H9 (cell line): ENCODE results near the gene TRPV4. TPM values are rescaled to one million over a fixed set of nuclear protein-coding genes. Genes with fewer than 3 reads are reported as not detected.

Source experiments
- DNase-seq: peaks from one replicate; pipeline ENCODE4 v3.0.0-alpha.2; 2017
- H2AFZ ChIP-seq: one replicate; pipeline ENCODE4 v1.6.1; 2013; ENCODE audit warnings: mild to moderate bottlenecking, low read length, control low read depth, moderate library complexity
- H2AK5ac ChIP-seq: 2 replicates; pipeline ENCODE4 v1.6.1; 2013; ENCODE audit warnings: low read length, control low read depth, mixed read lengths; ENCODE audit not compliant: insufficient read length
- H2BK120ac ChIP-seq: one replicate; pipeline ENCODE4 v1.6.1; 2013; ENCODE audit warnings: low read depth, mild to moderate bottlenecking, low read length, control low read depth, inconsistent platforms; ENCODE audit not compliant: poor library complexity, severe bottlenecking
- H2BK12ac ChIP-seq: 2 replicates; pipeline ENCODE4 v1.6.1; 2013; ENCODE audit warnings: low read length, control low read depth, mixed read lengths, low read depth; ENCODE audit not compliant: insufficient read length
- H2BK15ac ChIP-seq: 2 replicates; pipeline ENCODE4 v1.6.1; 2013; ENCODE audit warnings: low read depth, low read length, control low read depth
- H2BK20ac ChIP-seq: one replicate; pipeline ENCODE4 v1.6.1; 2013; ENCODE audit warnings: low read depth, mild to moderate bottlenecking, low read length, control low read depth, inconsistent platforms; ENCODE audit not compliant: poor library complexity, severe bottlenecking
- H2BK5ac ChIP-seq: 2 replicates; pipeline ENCODE4 v1.6.1; 2013; ENCODE audit warnings: low read length, control low read depth, mixed read lengths; ENCODE audit not compliant: insufficient read length
- H3K14ac ChIP-seq: 2 replicates; pipeline ENCODE4 v1.6.1; 2013; ENCODE audit warnings: low read length, control low read depth; ENCODE audit not compliant: insufficient read depth
- H3K18ac ChIP-seq: 2 replicates; pipeline ENCODE4 v1.6.1; 2013; ENCODE audit warnings: low read depth, mild to moderate bottlenecking, mixed read lengths, low read length, control low read depth; ENCODE audit not compliant: insufficient read length
- H3K23ac ChIP-seq: 2 replicates; pipeline ENCODE4 v1.6.1; 2013; ENCODE audit warnings: low read length, control low read depth, mixed read lengths, low read depth; ENCODE audit not compliant: insufficient read length
- H3K23me2 ChIP-seq: 2 replicates; pipeline ENCODE4 v1.6.1; 2013; ENCODE audit warnings: low read depth, mild to moderate bottlenecking, mixed read lengths, low read length, control low read depth; ENCODE audit not compliant: insufficient read length, poor library complexity, severe bottlenecking
- H3K27ac ChIP-seq: 2 replicates; pipeline ENCODE4 v1.5.1; 2013; ENCODE audit warnings: low read length, control low read depth, mixed read lengths, low read depth; ENCODE audit not compliant: insufficient read length
- H3K27me3 ChIP-seq: 2 replicates; pipeline ENCODE4 v1.6.1; 2013; ENCODE audit warnings: low read length, control low read depth, inconsistent platforms; ENCODE audit not compliant: insufficient read depth
- H3K4ac ChIP-seq: 2 replicates; pipeline ENCODE4 v1.6.1; 2013; ENCODE audit warnings: low read depth, mild to moderate bottlenecking, control low read depth, inconsistent platforms, low read length, moderate library complexity
- H3K4me1 ChIP-seq: 2 replicates; pipeline ENCODE4 v1.6.1; 2013; ENCODE audit warnings: low read length, control low read depth, inconsistent platforms; ENCODE audit not compliant: insufficient read depth
- H3K4me2 ChIP-seq: 2 replicates; pipeline ENCODE4 v1.6.1; 2013; ENCODE audit warnings: low read length, control low read depth, mixed read lengths; ENCODE audit not compliant: insufficient read length, insufficient read depth
- H3K56ac ChIP-seq: 2 replicates; pipeline ENCODE4 v1.6.1; 2013; ENCODE audit warnings: low read depth, mild to moderate bottlenecking, mixed read lengths, low read length, control low read depth; ENCODE audit not compliant: insufficient read length
- H3K79me1 ChIP-seq: 2 replicates; pipeline ENCODE4 v1.6.1; 2013; ENCODE audit warnings: low read depth, mild to moderate bottlenecking, moderate library complexity, low read length, control low read depth, inconsistent platforms; ENCODE audit not compliant: insufficient read depth, poor library complexity, severe bottlenecking
- H3K79me2 ChIP-seq: 2 replicates; pipeline ENCODE4 v1.6.1; 2013; ENCODE audit warnings: low read length, control low read depth, inconsistent platforms; ENCODE audit not compliant: insufficient read depth
- H3K9ac ChIP-seq: 2 replicates; pipeline ENCODE4 v1.6.1; 2013; ENCODE audit warnings: low read length, control low read depth, mixed read lengths; ENCODE audit not compliant: insufficient read length; ENCODE audit errors: extremely low read depth
- H3K9me3 ChIP-seq: one replicate; pipeline ENCODE4 v1.6.1; 2013; ENCODE audit warnings: low read depth, low read length, inconsistent platforms; ENCODE audit not compliant: control insufficient read depth
- H3T11ph ChIP-seq: one replicate; pipeline ENCODE4 v1.6.1; 2013; ENCODE audit warnings: mild to moderate bottlenecking, low read length, control low read depth, inconsistent platforms
- H4K20me1 ChIP-seq: one replicate; pipeline ENCODE4 v1.6.1; 2013; ENCODE audit not compliant: control insufficient read depth, insufficient read length, insufficient read depth
- H4K5ac ChIP-seq: 2 replicates; pipeline ENCODE4 v1.6.1; 2013; ENCODE audit warnings: low read depth, mild to moderate bottlenecking, mixed read lengths, low read length, control low read depth; ENCODE audit not compliant: insufficient read length
- H4K8ac ChIP-seq: replicated peaks from 2 replicates; pipeline ENCODE4 v1.6.1; 2013; ENCODE audit warnings: low read length, control low read depth, mixed read lengths, low read depth; ENCODE audit not compliant: insufficient read length
- H4K91ac ChIP-seq: 2 replicates; pipeline ENCODE4 v1.6.1; 2013; ENCODE audit warnings: low read depth, mild to moderate bottlenecking, moderate library complexity, mixed read lengths, low read length, control low read depth; ENCODE audit not compliant: insufficient read length
- H3K27ac Mint-ChIP-seq, 3 experiments: 2 replicates in 2 of 3; 3 replicates in 1 of 3; pipeline ENCODE4 v1.8.0; 2020 to 2021; ENCODE audit warnings: mixed read lengths in 3 of 3, mild to moderate bottlenecking in 1 of 3, moderate library complexity in 1 of 3
- H3K27me3 Mint-ChIP-seq: 2 replicates; pipeline ENCODE4 v1.8.0; 2021; ENCODE audit warnings: low read depth, mild to moderate bottlenecking, moderate library complexity, mixed read lengths
- H3K36me3 Mint-ChIP-seq, 3 experiments: 2 replicates in 2 of 3; 3 replicates in 1 of 3; pipeline ENCODE4 v1.8.0; 2020 to 2021; ENCODE audit warnings: low read depth in 3 of 3, mixed read lengths in 3 of 3; ENCODE audit not compliant: insufficient read depth in 1 of 3
- H3K4me1 Mint-ChIP-seq, 2 experiments: 2 replicates each; pipeline ENCODE4 v1.8.0; 2020; ENCODE audit warnings: mixed read lengths in 2 of 2
- H3K4me3 Mint-ChIP-seq, 2 experiments: 2 replicates in 1 of 2; 3 replicates in 1 of 2; pipeline ENCODE4 v1.8.0; 2020 to 2021; ENCODE audit warnings: mild to moderate bottlenecking in 2 of 2, mixed read lengths in 2 of 2, moderate library complexity in 1 of 2
- H3K9me3 Mint-ChIP-seq, 2 experiments: 2 replicates in 1 of 2; 3 replicates in 1 of 2; pipeline ENCODE4 v1.8.0; 2020; ENCODE audit warnings: mild to moderate bottlenecking in 2 of 2, mixed read lengths in 2 of 2, moderate library complexity in 1 of 2
- CTCF ChIP-seq: fragments of 200-600 bp; sonication (generic); conservative IDR thresholded peaks from 3 replicates; pipeline ENCODE4 v1.8.0; 2021; ENCODE audit warnings: antibody characterized with exemption, mild to moderate bottlenecking
- WGBS: extraction: QIAGEN DNeasy Blood & Tissue Kit; methylation state at CpG from one replicate; pipeline ENCODE4 v1.1.7; 2013; ENCODE audit warnings: missing lambda C conversion rate, low lambda C conversion rate, mixed read lengths; ENCODE audit not compliant: insufficient read length; ENCODE audit errors: extremely low coverage; 5-methylcytosine and 5-hydroxymethylcytosine counted together
- total RNA-seq: library from RNA; stranded (reverse); gene quantifications from 2 replicates; pipeline ENCODE4 v1.2.1, GENCODE V29; 2021

Gene TRPV4
- total RNA-seq, 1 experiment from 2014 or later, result 4.9 TPM

- peaks cover 4 to 6% of the 10 kb centered on the region in 2 experiments; a peak in 3 of 4 replicates for H3K4me1 Mint-ChIP-seq
- H4K8ac ChIP-seq, result no peak overlapping the region
- no peak overlapping the region for H3K4me3 Mint-ChIP-seq
- no peak overlapping the region for H2AFZ ChIP-seq
- H3K9ac ChIP-seq, result no peak overlapping the region
- no peak overlapping the region for H2BK15ac ChIP-seq
- no peak overlapping the region for H2BK5ac ChIP-seq
- no peak overlapping the region for H2AK5ac ChIP-seq
- no peak overlapping the region for H3K4me2 ChIP-seq
- H3K4ac ChIP-seq, result no peak overlapping the region
- no peak overlapping the region for H3K56ac ChIP-seq
- H3K27ac Mint-ChIP-seq, result peak overlapping the region in 1 of 3 experiments; percentile 95; a peak in 1 of 7 replicates
- no peaks in the 10 kb centered on the region for H3K36me3 Mint-ChIP-seq
- whole genome bisulfite sequencing, result no CpG with 5 or more reads among the region's 6 CpGs
- no peaks in the 10 kb centered on the region; the same call in 1 of the 2 replicates for H3K27me3 Mint-ChIP-seq
- no peaks in the 10 kb centered on the region for H3K79me2 ChIP-seq
- H3K23ac ChIP-seq, result no peak overlapping the region
- H3K14ac ChIP-seq, result no peak overlapping the region; the same call in 1 of the 2 replicates
- no peak overlapping the region for H3K27ac ChIP-seq
- H4K91ac ChIP-seq, result no peak overlapping the region
- no peaks in the 10 kb centered on the region for H4K20me1 ChIP-seq
- no peaks in the 10 kb centered on the region for H3K79me1 ChIP-seq
- no peaks in the 10 kb centered on the region for H3K9me3 Mint-ChIP-seq
- no peaks in the 10 kb centered on the region for H3K4me1 ChIP-seq
- no peak for DNase-seq
- no peak overlapping the region for H2BK20ac ChIP-seq
- H3K27me3 ChIP-seq, result no peaks in the 10 kb centered on the region
- no peak overlapping the region for H4K5ac ChIP-seq
- H3K18ac ChIP-seq, result no peak overlapping the region
- no peak overlapping the region for H3T11ph ChIP-seq
- TF ChIP-seq CTCF, result no peak
- H3K9me3 ChIP-seq, result no peaks in the 10 kb centered on the region
- H3K23me2 ChIP-seq, result no peaks in the 10 kb centered on the region
- H2BK12ac ChIP-seq, result no peak overlapping the region
- H2BK120ac ChIP-seq, result no peak overlapping the region
Measured at GRCh38 chr12:109765446-109765810, 67.8 kb downstream of the TRPV4 start.
